ENCODE data around the gene NTRK2.

The NTRK2 gene

GRCh38 chr9:84815554-84815953 lies 146.0 kb downstream of the NTRK2 start:
- Histone ChIP-seq H4K91ac (ENCODE audit: low read depth, low read length) (no peak overlapping the region), H3K9ac (ENCODE audit: low read length) (no peak overlapping the region), H3K27ac (ENCODE audit: low read depth, low read length) (no peak overlapping the region), H3K79me1 (ENCODE audit: low read length) (no peaks in the 10 kb centered on the region), H3K23ac (ENCODE audit: low read length) (no peak overlapping the region), H3K18ac (ENCODE audit: low read length) (no peak overlapping the region), H3K27me3 (ENCODE audit: insufficient read depth, low read length) (no peaks in the 10 kb centered on the region), H3K4me1 (ENCODE audit: control insufficient read depth in 1 of 2, insufficient read depth in 2 of 2, low read length in 2 of 2) (no peaks in the 10 kb centered on the region), H4K12ac (ENCODE audit: low read depth, low read length) (no peak overlapping the region), H2BK12ac (ENCODE audit: low read length) (no peak overlapping the region), H3K9me3 (ENCODE audit: insufficient read depth, low read depth, low read length) (no peaks in the 10 kb centered on the region), H2AFZ (ENCODE audit: insufficient read depth, low read length, poor library complexity) (no peak overlapping the region), H3K14ac (ENCODE audit: low read length) (no peak overlapping the region), H3K36me3 (ENCODE audit: control insufficient read depth in 1 of 2, insufficient read depth in 2 of 2, low read length in 2 of 2) (peaks cover 0 to under 1% of the 10 kb centered on the region in 2 experiments), H2BK5ac (ENCODE audit: low read depth, low read length, poor library complexity) (no peak overlapping the region), H3K4me2 (ENCODE audit: low read length) (no peak overlapping the region), H3K4ac (ENCODE audit: low read depth, low read length) (no peak overlapping the region), H2AK5ac (ENCODE audit: low read length) (no peak overlapping the region), H3K4me3 (ENCODE audit: low read depth, low read length) (no peak overlapping the region), H2BK120ac (ENCODE audit: insufficient read depth, low read length, poor library complexity) (no peak overlapping the region), H4K8ac (ENCODE audit: low read depth, low read length) (no peak overlapping the region), H3K79me2 (ENCODE audit: control insufficient read depth, insufficient read depth, low read length, poor library complexity) (no peaks in the 10 kb centered on the region)
- no peak for DNase-seq
- no CpG with 5 or more reads among the region's 1 CpG for WGBS (ENCODE audit: extremely low coverage, insufficient coverage, insufficient read length)

GRCh38 chr9:84817038-84817437 lies 147.5 kb downstream of the NTRK2 start:
- Histone ChIP-seq H3K4me2 (ENCODE audit: low read length) (no peak overlapping the region), H3K18ac (ENCODE audit: low read length) (no peak overlapping the region), H3K4ac (ENCODE audit: low read depth, low read length) (no peak overlapping the region), H3K4me1 (ENCODE audit: control insufficient read depth in 1 of 2, insufficient read depth in 2 of 2, low read length in 2 of 2) (no peaks in the 10 kb centered on the region), H2BK5ac (ENCODE audit: low read depth, low read length, poor library complexity) (no peak overlapping the region), H3K4me3 (ENCODE audit: low read depth, low read length) (no peak overlapping the region), H4K12ac (ENCODE audit: low read depth, low read length) (no peak overlapping the region), H3K9ac (ENCODE audit: low read length) (no peak overlapping the region), H3K14ac (ENCODE audit: low read length) (no peak overlapping the region), H2BK12ac (ENCODE audit: low read length) (no peak overlapping the region), H3K27me3 (ENCODE audit: insufficient read depth, low read length) (no peaks in the 10 kb centered on the region), H2BK120ac (ENCODE audit: insufficient read depth, low read length, poor library complexity) (no peak overlapping the region), H3K23ac (ENCODE audit: low read length) (no peak overlapping the region), H3K36me3 (ENCODE audit: control insufficient read depth in 1 of 2, insufficient read depth in 2 of 2, low read length in 2 of 2) (no peaks in the 10 kb centered on the region), H4K91ac (ENCODE audit: low read depth, low read length) (no peak overlapping the region), H4K8ac (ENCODE audit: low read depth, low read length) (no peak overlapping the region), H2AFZ (ENCODE audit: insufficient read depth, low read length, poor library complexity) (no peak overlapping the region), H3K79me2 (ENCODE audit: control insufficient read depth, insufficient read depth, low read length, poor library complexity) (no peaks in the 10 kb centered on the region), H3K27ac (ENCODE audit: low read depth, low read length) (no peak overlapping the region), H3K9me3 (ENCODE audit: insufficient read depth, low read depth, low read length) (no peaks in the 10 kb centered on the region), H3K79me1 (ENCODE audit: low read length) (no peaks in the 10 kb centered on the region), H2AK5ac (ENCODE audit: low read length) (no peak overlapping the region)
- no CpG with 5 or more reads among the region's 6 CpGs for WGBS (ENCODE audit: extremely low coverage, insufficient coverage, insufficient read length)
- no peak for DNase-seq

GRCh38 chr9:84818791-84819190 lies 149.3 kb downstream of the NTRK2 start:
- no peak overlapping the region for H3K27ac ChIP-seq (ENCODE audit: low read depth, low read length)
- H3K79me1 ChIP-seq (ENCODE audit: low read length), result no peaks in the 10 kb centered on the region
- H3K27me3 ChIP-seq (ENCODE audit: insufficient read depth, low read length), result no peaks in the 10 kb centered on the region
- H4K12ac ChIP-seq (ENCODE audit: low read depth, low read length), result no peak overlapping the region
- H4K91ac ChIP-seq (ENCODE audit: low read depth, low read length), result no peak overlapping the region
- no peak overlapping the region for H2BK120ac ChIP-seq (ENCODE audit: insufficient read depth, low read length, poor library complexity)
- no peak overlapping the region for H3K4ac ChIP-seq (ENCODE audit: low read depth, low read length)
- WGBS (ENCODE audit: extremely low coverage, insufficient coverage, insufficient read length), result no CpG with 5 or more reads among the region's 9 CpGs
- H3K9ac ChIP-seq (ENCODE audit: low read length), result no peak overlapping the region
- H2BK12ac ChIP-seq (ENCODE audit: low read length), result no peak overlapping the region
- no peak overlapping the region for H3K14ac ChIP-seq (ENCODE audit: low read length)
- H3K4me2 ChIP-seq (ENCODE audit: low read length), result no peak overlapping the region
- H3K9me3 ChIP-seq (ENCODE audit: insufficient read depth, low read depth, low read length), result no peaks in the 10 kb centered on the region
- H3K36me3 ChIP-seq (ENCODE audit: control insufficient read depth in 1 of 2, insufficient read depth in 2 of 2, low read length in 2 of 2), result no peaks in the 10 kb centered on the region
- no peak overlapping the region for H3K23ac ChIP-seq (ENCODE audit: low read length)
- H2AK5ac ChIP-seq (ENCODE audit: low read length), result no peak overlapping the region
- H3K79me2 ChIP-seq (ENCODE audit: control insufficient read depth, insufficient read depth, low read length, poor library complexity), result no peaks in the 10 kb centered on the region
- no peak overlapping the region for H3K18ac ChIP-seq (ENCODE audit: low read length)
- no peak overlapping the region for H2AFZ ChIP-seq (ENCODE audit: insufficient read depth, low read length, poor library complexity)
- H3K4me3 ChIP-seq (ENCODE audit: low read depth, low read length), result no peak overlapping the region
- no peak overlapping the region for H2BK5ac ChIP-seq (ENCODE audit: low read depth, low read length, poor library complexity)
- no peak overlapping the region for H4K8ac ChIP-seq (ENCODE audit: low read depth, low read length)
- H3K4me1 ChIP-seq (ENCODE audit: control insufficient read depth in 1 of 2, insufficient read depth in 2 of 2, low read length in 2 of 2), result no peaks in the 10 kb centered on the region
- no peak for DNase-seq

GRCh38 chr9:84819491-84819991 lies 150.0 kb downstream of the NTRK2 start:
- Histone ChIP-seq H3K27me3 (ENCODE audit: insufficient read depth, low read length) (no peaks in the 10 kb centered on the region), H4K8ac (ENCODE audit: low read depth, low read length) (no peak overlapping the region), H3K36me3 (ENCODE audit: control insufficient read depth in 1 of 2, insufficient read depth in 2 of 2, low read length in 2 of 2) (no peaks in the 10 kb centered on the region), H3K23ac (ENCODE audit: low read length) (no peak overlapping the region), H4K12ac (ENCODE audit: low read depth, low read length) (no peak overlapping the region), H2AFZ (ENCODE audit: insufficient read depth, low read length, poor library complexity) (no peak overlapping the region), H3K14ac (ENCODE audit: low read length) (no peak overlapping the region), H2BK5ac (ENCODE audit: low read depth, low read length, poor library complexity) (no peak overlapping the region), H2AK5ac (ENCODE audit: low read length) (no peak overlapping the region), H2BK120ac (ENCODE audit: insufficient read depth, low read length, poor library complexity) (no peak overlapping the region), H3K27ac (ENCODE audit: low read depth, low read length) (no peak overlapping the region), H4K91ac (ENCODE audit: low read depth, low read length) (no peak overlapping the region), H3K4me2 (ENCODE audit: low read length) (no peak overlapping the region), H3K9ac (ENCODE audit: low read length) (no peak overlapping the region), H2BK12ac (ENCODE audit: low read length) (no peak overlapping the region), H3K9me3 (ENCODE audit: insufficient read depth, low read depth, low read length) (no peaks in the 10 kb centered on the region), H3K4me3 (ENCODE audit: low read depth, low read length) (no peak overlapping the region), H3K79me2 (ENCODE audit: control insufficient read depth, insufficient read depth, low read length, poor library complexity) (no peaks in the 10 kb centered on the region), H3K18ac (ENCODE audit: low read length) (no peak overlapping the region), H3K79me1 (ENCODE audit: low read length) (no peaks in the 10 kb centered on the region), H3K4me1 (ENCODE audit: control insufficient read depth in 1 of 2, insufficient read depth in 2 of 2, low read length in 2 of 2) (no peaks in the 10 kb centered on the region), H3K4ac (ENCODE audit: low read depth, low read length) (no peak overlapping the region)
- DNase-seq, result no peak
- WGBS (ENCODE audit: extremely low coverage, insufficient coverage, insufficient read length), result no CpG with 5 or more reads among the region's 8 CpGs

Measured in trophoblast cell (in vitro differentiated cells and primary cell).